Pons (tissue), 1 donor: ENCODE measurements around the gene CFAP74.
"Not testable (repeated sequence)": the region's sequence is repeated elsewhere in the genome, so short reads cannot be mapped to it uniquely, and the experiment has no call there.

Experiments used
- DNase-seq: peaks from one replicate; pipeline ENCODE4 v3.0.0-alpha.2; 2016; ENCODE audit warnings: low spot score

Gene CFAP74

DNA sequence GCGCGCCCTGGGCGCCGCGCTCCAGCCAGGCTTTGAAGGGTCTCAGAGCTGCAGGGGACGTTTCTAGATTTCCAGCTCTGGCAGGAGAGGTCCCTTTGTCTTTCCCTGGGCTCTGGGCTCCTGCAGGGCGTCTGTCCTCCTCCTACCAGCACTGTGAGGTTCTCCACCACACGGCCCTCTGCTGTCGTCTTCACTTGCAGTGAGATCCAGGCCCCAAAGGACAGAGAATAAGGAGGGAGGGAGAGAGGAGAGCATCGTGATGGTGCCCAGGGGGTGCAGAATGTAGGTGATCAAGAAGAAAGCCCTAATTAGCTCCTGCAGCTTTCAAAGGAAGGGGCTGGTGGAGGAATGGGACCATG, 108.5 kb downstream of the CFAP74 start:
- no peak for DNase-seq

DNA sequence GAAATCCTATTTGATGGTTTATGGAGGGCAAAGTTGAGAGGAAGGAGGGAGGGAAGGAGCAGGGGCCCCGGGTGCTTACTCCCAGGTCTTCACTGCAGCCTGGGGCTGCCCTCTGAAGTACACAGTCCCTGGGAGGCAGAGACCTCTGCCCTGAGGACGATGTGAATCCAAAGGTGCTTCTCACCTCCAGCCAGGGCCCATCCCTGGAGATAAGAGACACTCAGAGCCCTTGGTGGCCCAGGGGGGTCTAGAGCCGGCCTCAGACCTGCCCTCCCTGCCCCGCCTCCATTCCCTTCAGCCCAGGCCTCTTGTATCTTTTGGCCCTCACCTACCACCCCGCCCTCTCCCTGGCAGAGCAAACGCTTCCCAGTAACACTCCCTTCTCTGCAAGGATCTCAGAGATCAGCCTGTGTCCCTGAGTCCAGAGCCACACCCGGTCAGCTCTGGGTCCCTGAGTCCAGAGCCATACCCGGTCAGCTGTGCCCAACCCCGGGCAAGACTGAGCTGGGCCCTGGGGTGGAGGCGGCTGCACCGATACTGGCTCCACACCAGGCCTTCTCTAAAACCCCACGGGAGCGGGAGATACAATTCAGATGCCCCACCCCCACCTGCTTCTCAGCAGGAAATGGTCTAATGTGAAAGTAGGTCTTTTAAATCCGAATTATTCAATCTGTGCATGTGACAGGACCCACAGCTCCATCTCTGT, 109.1 kb downstream of the CFAP74 start:
- no peak for DNase-seq

DNA sequence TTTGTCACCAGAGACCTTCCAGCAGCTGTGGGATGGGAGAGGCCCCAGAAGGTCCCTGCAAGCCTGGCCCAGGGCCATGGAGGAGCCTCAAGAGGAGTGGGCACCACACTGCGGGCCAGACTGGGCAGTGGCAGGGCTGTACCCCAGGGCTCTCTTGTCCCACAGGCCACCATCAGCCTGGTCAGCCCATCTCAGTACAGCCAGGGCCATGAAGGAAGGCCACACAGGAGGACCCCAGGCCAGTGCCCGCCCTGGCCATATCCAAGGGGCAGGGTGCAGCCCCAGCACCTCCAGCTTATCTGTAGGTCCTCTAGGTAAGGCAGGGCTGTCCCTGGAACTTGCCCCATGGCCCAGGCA, 109.6 kb downstream of the CFAP74 start:
- no peak for DNase-seq

DNA sequence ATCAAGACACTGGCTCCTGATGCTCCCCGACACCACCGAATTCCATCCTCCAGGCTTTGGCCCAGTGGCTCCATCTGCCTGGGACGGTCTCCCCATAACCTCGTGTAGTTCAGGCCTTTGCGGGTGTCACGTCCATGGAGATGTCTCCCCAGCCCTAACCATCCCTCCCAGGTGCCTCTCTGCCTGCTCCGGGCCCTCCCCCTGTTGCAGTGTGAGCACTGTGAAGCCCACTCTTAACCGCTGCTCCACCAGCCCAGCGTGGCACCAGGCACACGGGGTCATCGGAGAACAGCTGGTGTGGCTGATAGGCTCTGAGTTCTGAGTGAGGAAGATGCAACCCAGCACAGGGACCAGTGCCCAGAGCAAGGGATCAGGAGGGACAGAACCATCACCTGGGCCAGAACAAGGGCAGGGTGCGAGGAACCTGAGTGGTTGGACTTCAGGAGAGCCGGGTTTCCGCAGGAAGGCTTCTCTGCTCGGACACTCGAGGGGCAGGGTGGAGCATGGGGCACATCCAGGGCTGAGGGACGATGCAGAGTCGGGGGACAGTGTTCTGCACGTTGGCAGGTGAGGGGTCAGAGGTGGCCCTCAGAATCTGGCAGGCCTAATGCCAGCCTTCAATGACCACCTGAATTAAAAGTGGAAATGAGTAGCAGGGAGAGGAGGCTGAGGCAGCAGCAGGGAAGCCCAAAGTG, 110.1 kb downstream of the CFAP74 start:
- DNase-seq, result no peak

DNA sequence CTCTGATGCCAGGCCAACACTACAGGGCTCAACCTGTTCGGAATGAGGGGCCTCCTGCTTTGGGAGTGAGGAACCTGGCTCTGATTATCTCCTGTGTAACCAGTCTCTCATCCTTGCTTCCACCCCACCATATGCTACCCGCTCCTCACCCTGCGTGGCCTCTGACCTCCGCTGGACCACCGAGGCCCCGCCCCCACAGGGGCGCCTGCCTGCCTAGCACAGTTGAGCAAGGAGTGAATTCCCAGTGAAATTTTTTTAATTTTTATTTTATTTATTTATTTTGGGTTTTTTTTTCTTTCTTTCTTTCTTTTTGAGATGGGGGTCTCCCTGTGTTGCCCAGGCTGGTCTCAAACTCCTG, 110.8 kb downstream of the CFAP74 start:
- DNase-seq, result no peak

DNA sequence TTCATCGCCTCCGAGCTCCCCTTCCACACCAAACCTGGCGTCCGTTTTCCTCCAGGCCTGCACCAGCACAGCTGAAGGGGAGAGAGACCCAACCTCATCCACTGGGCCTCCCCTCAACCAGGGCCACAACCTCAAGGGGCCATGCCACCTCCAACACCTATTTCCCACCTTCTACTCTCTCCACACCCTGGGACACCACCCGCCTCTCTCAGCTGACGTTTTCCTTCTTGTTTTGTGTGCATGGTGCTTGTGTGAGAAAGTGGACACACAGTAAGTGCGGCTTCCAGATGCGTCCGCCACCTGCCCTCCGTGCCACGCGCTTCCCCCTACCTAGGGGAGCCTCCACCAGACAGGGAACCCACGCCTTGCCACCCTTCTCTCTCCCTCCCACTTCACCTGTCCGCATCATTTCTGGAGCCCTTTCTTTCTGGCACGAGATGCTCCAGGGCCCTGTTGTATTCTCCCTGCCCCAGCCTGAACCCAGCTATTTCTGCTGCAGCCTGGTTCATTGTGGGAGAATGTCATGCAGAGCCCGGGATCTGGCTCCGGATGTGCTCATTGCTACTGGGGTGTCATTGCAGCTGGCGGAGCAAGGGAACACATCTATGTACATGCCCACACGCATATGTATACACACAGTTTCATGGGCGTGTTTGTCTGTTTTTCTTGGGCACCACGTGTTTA, 111.4 kb downstream of the CFAP74 start:
- no peak for DNase-seq

DNA sequence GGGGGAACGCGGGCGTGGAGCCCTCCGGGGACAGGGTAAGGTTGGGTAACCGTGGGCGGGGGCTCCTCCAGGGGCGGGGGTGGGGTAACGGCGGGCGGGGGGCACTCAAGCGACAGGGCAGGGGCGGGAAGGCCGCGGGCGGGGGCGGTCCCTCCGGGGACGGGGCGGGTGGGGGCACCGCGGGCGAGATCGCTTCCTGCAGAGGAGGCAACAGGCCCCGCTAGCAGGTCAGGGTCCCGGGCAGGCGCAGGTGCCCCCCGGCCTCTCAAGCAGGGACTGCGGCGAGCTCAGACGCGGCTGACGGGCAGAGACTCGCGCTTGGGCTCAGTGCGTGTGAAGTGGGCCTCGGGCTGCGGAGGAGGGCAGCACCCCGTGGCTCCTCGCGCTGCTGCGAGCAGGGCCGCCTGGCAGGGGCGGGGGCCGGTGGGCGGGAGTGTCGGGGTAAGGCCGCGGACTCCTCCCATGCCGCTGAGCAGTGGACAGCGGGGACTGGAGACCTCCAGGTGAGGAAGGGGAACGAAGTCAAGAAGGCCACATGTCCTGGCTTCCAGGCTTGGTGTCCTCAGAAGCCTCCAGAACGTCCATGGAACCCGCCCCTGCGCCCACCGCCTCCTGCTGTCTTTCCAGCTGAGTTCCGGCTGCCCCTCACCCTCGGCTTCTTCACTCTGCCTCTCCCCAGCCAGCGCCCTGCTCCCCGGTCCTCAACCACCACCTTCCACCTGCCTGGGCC, 112.1 kb downstream of the CFAP74 start:
- no peak for DNase-seq

DNA sequence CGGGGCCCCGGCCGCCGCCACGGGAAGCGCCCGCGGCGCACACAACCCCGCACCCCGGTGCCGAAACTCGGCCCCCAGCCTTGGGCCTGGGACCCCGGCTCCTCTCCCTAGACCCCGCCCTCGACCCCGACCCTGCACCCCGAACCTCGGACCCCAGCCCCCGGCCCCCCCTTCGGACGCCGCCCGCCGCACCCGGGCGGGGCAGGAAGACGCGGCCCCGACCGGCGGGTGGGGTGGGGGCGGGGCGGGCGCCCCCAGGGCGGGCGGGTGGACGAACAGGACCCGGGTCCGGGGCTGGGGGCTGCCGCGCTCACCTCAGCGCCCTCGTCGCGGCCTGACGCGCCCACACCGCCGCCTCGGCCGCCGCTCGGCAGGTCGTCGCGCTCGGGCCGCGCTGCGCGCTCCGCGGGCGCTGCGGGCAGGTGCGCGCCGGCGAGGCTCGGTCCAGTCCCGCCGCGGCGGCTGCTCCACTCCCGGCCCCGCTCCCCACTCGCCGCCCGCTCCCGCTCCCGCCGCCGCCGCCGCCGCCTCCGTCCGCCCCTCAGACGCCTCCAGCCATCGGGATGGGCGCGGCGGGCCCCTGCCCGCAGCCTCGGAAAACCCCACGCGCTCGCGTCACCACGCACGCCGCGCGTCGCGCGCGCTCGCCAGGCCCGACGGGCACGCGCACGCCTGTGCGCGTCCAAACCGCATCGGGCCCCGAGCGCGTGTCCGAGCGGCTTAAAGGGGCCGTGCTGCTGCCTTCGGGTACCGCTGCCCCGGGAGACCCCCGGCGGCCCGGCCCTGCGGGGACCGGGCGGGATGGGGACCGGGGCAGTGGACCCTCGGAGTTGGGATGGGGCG, 112.9 kb downstream of the CFAP74 start, which contains the start of gene GNB1:
TSS of gene GNB1 (minus strand) at position 582 of the 843 bp plus-strand sequence. CDS start 65,634 bp downstream, outside the sequence.
- DNase-seq, result peak; percentile 84

DNA sequence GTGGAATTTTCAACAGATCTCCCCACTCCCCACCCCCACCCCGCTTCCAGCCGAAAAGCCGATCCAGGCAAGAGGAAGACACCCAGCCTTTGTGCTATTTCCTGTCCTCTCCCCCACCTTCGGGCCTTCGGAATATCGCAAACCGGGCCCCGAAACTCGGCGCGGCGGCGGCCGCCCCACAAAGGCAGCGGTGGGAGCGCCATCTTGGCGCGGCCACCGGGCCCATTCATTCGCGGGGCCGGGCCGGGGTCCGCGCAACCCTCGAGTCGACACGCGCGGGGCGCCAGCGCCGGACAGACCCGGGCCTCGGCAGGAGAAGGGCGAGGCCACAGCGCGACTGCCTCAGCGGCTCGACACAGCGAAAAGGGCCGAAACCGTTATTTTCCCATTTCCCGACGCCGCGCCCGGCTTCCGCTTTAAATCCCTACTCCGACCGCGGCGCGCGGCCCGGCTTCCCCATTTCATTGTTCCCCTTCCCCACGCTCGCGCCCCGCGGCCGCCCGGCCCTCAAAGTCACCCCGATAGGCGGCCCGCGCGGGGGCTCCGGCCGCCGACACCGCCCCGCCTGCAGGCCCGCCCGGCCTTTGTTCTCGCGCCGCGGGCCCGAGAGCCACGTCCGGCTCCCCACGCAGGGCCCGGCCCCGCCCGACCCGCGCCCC, 113.6 kb downstream of the CFAP74 start:
- DNase-seq, result no peak

DNA sequence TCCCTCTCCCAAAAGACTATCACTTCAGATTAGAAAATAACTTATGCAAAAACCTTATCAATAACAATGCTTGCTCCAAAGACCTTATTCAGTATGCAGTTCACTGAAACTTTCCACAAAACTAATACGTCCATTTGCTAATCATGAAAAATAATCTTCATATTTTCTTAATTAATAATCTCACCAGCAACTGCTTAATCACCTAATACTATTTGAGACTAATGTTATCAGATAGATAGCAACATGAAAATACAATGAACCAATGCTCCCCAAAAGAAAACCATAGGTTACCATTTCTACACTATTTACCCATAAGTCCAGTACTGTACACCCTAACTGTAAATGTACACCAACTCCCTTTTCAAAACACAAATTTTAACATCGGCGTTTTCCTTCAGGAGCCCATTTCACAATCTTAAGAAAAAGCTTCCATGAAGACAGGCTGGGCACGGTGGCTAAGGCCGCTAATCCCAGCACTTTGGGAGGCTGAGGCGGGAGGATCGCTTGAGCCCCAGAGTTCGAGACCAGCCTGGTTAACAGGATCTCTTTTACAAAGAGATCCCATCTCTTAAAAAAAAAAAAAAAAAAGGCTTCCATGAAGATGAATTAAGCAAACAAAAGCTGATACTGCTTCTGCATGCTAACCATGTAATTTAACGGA, 114.4 kb downstream of the CFAP74 start:
- DNase-seq, result no peak

DNA sequence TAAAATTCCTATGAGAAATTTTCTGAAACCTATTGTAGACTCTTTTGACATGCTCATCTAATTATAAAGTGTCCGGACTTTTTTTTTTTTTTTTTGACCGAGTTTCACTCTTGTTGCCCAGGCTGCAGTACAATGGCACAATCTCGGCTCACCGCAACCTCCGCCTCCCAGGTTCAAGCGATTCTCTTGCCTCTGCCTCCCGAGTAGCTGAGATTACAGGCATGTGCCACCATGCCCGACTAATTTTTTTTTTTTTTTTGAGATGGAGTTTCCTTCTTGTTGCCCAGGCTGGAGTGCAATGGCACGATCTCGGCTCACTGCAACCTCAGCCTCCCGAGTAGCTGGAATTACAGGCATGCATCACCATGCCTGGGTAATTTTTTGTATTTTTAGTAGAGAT, 119.7 kb downstream of the CFAP74 start:
- DNase-seq, result not testable (repeated sequence)

DNA sequence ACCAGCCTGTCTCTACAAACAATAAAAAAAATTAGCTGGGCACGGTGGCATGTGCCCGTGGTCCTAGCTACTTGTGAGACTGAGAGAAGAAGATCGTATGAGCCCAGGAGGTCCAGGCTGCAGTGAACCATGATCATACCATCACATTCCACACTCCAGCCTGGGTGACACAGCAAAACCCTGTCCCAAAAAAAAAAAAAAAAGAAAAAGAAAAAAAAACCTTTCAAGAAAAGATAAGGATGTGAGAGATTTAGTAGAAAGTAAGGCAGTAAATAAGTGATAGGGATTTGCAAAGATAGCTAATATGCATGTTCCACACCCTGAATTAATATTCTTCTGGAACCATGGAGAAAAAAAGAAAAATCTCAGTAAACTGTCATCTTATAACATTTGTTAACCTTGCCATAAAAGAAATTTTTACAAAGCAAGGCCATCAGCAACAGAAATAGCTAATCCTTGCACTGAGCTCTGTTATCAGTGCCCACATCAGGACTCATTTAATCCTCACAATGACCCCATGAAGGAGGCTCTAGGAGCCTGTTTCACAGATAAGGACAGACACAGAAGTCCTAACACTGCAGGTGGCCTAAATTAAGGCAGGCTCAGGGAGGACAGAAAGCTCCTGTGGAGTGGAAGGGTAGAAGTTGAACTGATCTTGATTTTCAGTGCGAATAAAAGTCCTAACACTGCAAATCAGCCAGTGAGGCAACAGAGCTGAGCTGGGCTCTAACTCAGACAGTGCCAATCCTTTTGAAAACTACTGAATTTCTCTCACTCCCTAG, 120.3 kb downstream of the CFAP74 start:
- no peak for DNase-seq

DNA sequence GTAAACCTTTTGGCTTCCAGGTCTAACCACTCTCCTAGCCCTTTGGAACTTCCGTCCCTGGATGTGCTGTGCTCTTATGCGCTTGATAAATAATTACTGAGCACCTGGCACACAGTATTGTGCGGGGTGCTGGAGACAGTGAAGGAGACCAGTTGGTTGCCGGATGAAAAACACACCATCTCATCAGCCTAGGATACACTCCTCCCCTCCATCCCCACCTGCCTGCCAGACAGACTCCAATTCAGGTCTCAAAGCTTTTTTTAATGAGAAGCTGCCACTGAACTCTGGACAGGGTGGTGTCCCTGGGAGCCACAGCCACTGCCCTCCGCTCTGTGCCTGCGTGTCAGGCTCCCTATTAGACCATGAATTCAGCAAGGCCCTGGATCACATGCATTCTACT, 121.9 kb downstream of the CFAP74 start:
- DNase-seq, result no peak

DNA sequence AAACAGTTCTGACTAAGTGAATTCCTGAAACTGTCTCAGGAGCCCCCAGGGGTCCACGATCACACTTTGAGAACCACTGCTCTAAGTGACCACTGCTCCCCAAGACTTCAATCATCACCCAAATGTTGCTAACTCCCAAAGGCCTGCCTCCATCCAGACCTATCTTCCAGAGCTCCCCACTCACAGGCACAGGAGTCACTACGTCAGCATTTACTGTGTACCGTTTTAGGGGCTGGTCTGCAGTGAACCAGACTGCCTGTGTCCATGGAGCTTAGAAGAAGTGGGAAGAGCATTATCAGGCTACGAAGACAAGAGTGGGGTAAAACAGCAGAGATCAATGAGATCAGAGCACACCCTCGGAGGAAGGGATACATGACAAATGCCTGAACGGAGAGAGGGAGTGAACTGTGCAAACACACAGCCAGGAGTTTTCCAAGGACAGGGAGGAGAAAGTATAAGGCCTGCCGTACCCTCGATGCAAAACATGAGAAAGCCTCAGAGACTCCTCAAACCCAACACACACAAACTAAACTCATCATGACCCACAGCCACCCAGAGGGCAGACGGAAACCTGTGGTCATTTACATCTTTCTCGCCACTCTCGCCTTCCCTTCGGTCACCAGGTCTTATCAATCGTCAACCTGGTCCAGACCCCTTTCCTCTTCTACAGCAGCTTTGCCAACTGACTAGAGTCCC, 122.8 kb downstream of the CFAP74 start:
- no peak for DNase-seq

DNA sequence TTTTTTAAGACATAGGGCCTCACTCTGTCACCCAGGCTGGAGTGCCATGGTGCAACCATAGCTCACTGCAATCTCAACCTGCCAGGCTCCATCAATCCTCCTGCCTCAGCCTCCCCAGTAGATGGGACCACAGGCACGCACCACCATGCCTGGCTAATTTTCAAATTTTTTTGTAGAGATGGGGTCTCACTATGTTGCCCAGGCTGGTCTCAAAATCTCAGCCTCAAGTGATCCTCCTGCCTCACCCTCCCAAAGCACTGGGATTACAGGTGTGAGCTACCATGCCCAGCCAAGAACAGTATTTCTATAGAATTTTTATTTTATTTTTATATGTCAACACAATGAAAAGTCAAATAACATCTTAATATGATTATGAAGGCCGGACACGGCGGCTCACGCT, 123.6 kb downstream of the CFAP74 start:
- no peak for DNase-seq

DNA sequence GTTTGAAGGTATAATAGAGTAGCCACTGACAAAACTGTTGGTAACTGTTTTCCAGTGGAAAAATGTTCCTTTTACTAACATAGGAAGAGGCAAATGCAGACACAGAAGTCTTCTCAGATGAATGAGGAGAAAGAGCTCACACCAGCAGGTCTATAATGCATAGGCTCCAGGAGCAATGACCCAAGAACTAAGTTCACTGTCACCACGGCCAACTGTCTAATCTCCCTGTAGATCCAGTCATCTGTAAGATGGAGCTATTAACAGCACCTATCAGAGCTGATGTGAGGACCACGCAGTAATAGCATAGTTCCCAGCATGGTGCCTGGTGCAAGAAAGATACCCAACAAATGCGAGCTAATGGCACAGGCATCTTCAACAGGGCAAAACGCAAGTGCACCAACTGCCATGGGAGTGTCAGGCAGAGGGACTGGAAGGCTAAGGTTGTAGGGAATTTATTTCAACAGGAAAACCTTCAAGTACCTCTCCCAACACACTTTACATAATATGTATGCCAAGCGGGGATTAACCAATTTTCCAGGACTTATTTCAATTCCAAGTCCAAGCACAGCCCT, 125.6 kb downstream of the CFAP74 start:
- no peak for DNase-seq

DNA sequence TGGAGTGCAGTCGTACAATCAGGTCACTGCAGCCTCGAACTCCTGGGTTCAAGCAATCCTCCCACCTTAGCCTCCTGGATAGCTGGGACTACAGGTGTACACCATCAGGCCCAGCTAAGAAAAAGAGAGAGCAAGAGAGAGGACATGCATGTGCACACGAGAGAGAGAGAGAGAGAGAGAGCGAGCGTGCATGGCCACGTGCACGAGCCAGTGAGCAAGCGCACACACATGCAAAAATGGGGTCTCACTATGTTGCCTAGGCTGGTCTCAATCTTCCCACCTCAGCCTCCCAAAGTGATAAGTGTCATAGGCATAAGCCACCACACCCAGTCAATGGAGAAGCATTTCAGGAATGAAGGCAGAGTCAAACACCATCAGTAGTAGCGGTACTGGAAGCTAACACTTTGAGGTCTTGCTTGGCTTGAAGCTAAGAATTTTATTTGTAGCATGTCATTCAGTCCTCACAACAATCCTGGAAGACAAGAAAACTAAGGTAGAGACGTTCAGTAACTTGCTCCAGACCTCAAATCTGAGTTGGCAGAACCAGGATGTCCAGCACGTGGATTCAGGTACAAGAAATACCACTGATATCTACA, 127.2 kb downstream of the CFAP74 start:
- DNase-seq, result no peak

DNA sequence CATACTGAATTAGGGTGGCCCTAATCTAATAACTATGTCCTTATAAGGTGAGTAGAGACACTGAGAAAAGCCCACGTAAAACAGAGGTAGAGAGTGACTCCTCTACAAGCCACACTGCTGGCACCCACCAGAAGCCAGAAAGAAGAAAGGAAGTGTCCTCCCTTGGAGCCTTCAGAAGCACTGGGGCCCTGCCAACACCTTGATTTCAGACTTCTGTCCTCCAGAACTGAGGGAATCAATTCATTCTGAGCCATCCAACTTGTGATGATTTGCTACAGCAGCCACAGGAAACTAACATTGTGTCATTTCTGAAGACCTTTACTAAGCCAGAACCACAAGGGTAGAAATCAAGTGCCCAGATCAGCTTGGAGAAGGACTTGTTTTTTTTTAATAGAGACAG, 127.7 kb downstream of the CFAP74 start:
- DNase-seq, result no peak

DNA sequence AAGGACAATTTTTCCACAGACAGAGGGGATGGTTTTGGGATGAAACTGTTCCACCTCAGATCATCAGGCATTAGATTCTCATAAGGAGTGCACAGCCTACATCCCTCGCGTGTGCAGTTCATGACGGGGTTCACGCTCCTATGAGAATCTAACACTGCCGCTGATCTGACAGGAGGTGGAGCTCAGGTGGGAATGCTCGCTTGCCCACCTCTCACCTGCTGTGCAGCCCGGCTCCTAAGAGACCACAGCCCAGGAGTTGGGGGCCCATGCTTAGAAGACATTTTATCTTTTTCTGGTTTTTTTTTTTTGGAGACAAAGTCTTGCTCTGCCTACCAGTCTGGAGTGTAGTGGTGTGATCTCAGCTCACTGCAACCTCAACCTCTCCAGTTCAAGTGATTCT, 128.7 kb downstream of the CFAP74 start:
- DNase-seq, result no peak
